Epithelial cell of prostate (primary cell): ENCODE results near the gene C2orf42.
"Not testable (repeated sequence)": the region's sequence is repeated elsewhere in the genome, so short reads cannot be mapped to it uniquely, and the experiment has no call there.

Experiments
- DNase-seq: peaks from one replicate; pipeline ENCODE4 v3.0.0-alpha.2; 2011; ENCODE audit warnings: low read depth, low spot score
- H3K27ac ChIP-seq: fragments of 450-650 bp; 2 replicates; pipeline ENCODE4 v1.5.1; 2017; ENCODE audit warnings: mild to moderate bottlenecking

C2orf42 gene

DNA sequence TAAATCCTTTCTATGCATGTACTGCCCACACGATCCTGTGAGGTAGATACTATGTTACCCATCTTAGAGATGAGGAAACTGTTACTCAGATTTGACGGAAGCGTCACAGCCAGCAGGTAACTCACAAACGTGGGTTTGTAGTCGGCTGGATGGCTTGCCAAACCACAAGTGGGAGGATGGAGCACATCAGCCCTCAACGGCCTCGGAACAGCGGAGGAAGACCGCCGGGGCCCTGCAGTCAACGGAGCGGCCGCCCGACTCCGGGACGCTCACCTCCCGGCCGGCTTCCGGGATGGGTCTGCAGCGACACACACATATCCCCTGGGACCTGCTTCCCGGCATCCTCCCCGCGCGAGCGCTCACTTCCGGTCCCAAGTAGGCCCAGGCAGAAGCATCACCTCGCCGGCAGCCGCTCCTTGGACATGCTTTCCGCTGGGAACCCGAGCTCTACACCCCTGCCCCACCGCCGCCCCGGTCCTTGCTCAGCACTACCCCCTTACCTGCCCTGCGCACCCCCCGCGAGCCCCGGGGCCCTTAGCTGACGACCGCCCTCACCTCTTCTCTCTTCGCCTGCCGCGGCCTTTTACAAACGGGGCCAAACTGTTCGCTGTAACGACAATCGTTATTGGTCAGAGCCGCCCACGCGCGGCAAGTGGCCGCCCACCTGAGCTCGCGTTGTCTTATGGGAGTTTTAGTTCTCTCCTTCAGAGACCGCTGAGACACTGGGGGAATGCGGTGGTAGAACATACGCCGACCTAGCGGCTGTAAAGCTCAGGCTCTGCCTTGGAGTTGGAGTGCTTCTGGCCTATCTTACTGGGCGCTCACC is at the start of gene C2orf42:
TSS of gene C2orf42 (minus strand) at position 602 of the 826 bp plus-strand sequence. CDS start 9,034 bp downstream, outside the sequence.
- peak within 1 kb of the TSS; percentile 94 for H3K27ac ChIP-seq
- DNase-seq = peak; percentile 83

- no peak overlapping the region for H3K27ac ChIP-seq
- DNase-seq = no peak
These were observed 49.8 kb upstream of the C2orf42 start for GRCh38 chr2:70240599-70240998.

DNA sequence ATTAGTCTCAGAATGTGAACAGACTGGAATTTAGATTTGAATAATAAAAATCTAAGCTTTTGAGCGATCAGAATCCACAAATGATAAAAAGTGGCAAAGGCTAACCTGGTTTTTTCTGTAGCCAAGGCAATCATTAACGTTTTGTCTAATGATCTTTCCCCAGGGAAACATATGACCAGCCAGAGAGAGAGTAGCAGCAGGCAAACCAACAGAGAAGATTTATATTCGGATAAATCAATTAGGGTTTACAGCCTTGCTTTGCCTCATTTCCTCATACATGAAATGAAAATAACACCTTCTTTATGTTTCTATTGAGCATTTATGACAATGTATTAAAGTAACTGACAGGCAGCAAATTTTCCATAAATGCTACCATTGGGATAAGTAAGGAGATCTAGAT is 43.1 kb upstream of the C2orf42 start:
- no peak for DNase-seq
- H3K27ac ChIP-seq = no peak overlapping the region

GRCh38 chr2:70226781-70227180 is 36.0 kb upstream of the C2orf42 start:
- no peak overlapping the region for H3K27ac ChIP-seq
- DNase-seq = no peak

DNA sequence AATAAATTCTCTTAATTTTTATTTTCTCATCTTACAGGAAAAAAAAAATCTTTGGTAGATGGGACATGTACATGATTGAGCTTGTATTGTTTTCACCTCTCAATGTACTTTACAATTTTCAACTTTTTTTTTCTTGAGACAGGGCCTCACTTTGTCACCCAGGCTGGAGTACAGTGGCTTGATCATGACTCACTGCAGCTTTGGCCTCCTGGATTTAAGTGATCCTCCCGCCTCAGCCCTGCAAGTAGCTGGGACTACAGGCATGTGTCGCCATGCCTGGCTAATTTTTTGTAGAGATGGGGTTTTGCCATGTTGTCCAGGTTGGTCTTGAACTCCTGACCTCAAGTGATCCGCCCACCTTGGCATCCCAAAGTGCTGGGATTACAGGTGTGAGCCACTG is 32.5 kb upstream of the C2orf42 start:
- H3K27ac ChIP-seq, DNase-seq: not testable (repeated sequence)

GRCh38 chr2:70214953-70215549 is 24.2 kb upstream of the C2orf42 start:
- no peak overlapping the region for H3K27ac ChIP-seq
- no peak for DNase-seq

DNA sequence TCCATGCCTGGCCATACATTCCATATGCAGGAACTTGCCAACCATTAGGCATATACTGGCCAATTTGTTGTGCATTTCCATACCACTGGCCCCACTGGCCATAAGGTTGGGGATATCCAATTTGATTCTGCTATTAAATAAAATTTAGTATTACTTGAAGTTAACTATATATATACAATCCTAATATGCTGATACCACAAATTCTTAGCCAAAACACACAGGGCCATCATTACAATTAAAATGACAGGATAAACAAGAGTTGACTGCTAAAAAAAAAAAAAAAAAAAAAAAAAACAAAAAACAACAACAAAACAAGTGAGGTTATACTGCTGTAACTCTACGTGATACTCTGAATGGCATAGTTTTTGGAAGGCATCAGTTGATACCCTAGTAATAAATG is 23.5 kb upstream of the C2orf42 start:
- no peak overlapping the region for H3K27ac ChIP-seq
- no peak for DNase-seq

- no peak for DNase-seq
- no peak overlapping the region for H3K27ac ChIP-seq
These were observed 21.6 kb upstream of the C2orf42 start for GRCh38 chr2:70212298-70212932.

- H3K27ac ChIP-seq = no peak overlapping the region
- DNase-seq = no peak
These were observed 20.8 kb upstream of the C2orf42 start for GRCh38 chr2:70211595-70211994.

DNA sequence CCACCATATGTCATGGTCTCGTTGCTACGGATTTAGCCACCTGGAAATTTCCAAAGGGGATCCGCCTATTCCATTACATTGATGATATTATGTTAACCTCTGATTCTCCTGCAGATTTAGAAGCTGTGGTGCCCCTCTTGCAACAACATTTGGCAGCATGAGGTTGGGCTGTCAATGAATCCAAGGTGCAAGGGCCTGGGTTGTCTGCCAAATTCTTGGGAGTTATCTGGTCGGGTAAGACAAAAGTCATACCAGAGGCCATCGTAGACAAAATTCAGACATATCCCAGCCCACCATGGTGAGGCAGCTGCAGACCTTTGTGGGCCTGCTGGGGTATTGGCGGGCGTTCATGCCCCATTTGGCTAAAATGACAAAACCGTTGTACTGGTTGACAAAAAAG is 13.6 kb upstream of the C2orf42 start:
- H3K27ac ChIP-seq = no peak overlapping the region
- no peak for DNase-seq

GRCh38 chr2:70203086-70203485 is 12.3 kb upstream of the C2orf42 start:
- DNase-seq = no peak
- H3K27ac ChIP-seq = no peak overlapping the region

DNA sequence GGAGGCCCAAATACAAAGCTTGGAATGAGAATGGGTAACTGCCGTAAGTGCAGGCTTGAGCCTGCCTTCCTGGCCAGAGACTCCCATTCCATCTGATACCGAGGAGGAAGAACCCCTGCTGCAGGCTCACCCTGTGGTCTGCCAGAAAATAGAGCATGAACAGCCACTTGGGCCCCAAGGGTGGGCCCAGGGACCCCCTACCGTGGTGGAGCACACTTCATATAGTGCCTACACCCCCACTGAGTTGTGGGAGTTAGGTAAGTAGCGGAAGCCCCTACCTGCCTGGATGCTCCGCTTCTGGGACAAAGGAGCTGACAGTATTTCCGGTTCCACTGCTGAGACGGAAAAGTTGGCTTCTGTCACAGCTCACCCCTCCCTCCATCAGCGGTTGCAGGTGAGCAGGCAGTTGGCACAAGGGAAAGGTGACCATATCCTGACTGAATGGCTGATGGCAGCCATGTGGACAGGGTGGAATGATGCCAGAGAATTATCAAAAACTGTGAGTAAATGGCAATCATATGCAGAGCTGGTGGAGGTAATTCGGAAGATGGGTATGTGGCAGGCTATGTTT is 11.5 kb upstream of the C2orf42 start:
- no peak for DNase-seq
- H3K27ac ChIP-seq = no peak overlapping the region

- no peak overlapping the region for H3K27ac ChIP-seq
- no peak for DNase-seq
These were observed 11.0 kb upstream of the C2orf42 start for GRCh38 chr2:70201831-70202230.

DNA sequence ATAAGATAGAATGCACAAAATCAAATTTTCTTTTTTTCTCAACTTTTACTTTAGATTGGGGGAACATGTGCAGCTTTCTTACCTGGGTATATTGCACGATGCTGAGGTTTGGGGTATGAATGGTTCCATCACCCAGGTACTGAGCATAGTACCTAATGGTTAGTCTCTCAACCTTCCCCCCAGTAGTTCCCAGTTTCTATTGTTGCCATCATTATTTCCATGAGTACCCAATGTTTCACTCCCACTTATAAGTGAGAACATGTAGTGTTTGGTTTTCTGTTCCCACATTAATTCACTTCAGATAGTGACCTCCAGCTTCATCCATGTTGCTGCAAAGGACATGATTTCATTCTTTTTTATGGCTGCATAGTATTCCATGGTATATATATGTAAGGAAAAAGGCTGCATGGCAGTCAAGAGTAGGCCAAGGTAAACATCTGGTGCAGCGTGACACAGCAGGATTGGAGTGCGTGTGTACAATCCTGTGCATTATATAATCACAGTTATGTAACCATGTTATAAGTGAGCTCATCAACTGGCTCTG is 10.5 kb upstream of the C2orf42 start:
- H3K27ac ChIP-seq = no peak overlapping the region
- DNase-seq = no peak

DNA sequence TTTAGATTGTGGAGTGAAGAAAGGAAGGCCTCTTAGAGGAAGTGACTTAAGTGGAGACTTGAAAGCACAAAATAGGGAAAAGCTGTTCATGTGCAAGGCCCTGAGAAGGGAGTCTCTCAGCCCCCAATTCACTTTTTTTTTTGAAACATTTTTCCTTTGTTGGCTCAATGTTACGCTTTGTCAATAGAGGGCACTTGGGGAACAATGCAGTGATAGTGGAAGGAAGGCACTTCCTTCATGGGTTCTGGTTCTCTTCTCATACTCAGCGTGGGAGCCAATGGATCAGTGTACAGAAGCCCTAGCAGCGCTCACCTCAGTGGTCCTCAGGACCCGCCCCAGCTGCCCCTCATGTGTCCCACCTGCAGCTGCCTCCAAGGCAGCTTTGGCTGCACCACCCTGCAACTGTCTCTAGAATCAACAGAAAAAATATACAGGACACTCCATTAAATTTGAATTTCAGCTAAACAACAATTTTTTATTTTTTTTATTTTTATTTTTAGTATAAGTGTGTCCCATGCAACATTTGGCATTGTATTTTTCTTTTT is 8.6 kb upstream of the C2orf42 start:
- DNase-seq = no peak

GRCh38 chr2:70192516-70192915 is 1.7 kb upstream of the C2orf42 start:
- H3K27ac ChIP-seq = peak overlapping the region; percentile 94

More for the DNA sequence above, 8.6 kb upstream of the C2orf42 start:
- H3K27ac ChIP-seq = no peak overlapping the region

GRCh38 chr2:70191244-70191735 is 471 bp upstream of the C2orf42 start:
- peak overlapping the region; percentile 94 for H3K27ac ChIP-seq
- no peak for DNase-seq

More at GRCh38 chr2:70192516-70192915, 1.7 kb upstream of the C2orf42 start:
- peak; percentile 46 for DNase-seq

GRCh38 chr2:70188460-70188859 is 2.4 kb downstream of the C2orf42 start:
- H3K27ac ChIP-seq = no peak overlapping the region
- DNase-seq = no peak

DNA sequence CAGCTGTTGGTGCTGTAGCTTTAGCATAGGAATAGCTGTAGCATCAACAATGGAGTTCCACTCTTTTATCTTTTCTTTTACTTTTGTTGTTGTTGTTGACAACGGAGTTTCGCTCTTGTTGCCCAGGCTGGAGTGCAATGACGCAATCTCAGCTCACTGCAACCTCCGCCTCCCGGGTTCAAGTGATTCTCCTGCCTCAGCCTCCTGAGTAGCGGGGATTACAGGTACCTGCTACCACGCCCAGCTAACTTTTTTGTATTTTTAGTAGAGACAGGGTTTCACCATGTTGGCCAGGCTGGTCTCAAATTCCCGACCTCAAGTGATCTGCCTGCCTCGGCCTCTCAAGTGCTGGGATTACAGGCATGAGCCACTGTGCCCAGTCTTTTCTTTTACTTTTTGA is 3.6 kb downstream of the C2orf42 start:
- H3K27ac ChIP-seq, DNase-seq: not testable (repeated sequence)

DNA sequence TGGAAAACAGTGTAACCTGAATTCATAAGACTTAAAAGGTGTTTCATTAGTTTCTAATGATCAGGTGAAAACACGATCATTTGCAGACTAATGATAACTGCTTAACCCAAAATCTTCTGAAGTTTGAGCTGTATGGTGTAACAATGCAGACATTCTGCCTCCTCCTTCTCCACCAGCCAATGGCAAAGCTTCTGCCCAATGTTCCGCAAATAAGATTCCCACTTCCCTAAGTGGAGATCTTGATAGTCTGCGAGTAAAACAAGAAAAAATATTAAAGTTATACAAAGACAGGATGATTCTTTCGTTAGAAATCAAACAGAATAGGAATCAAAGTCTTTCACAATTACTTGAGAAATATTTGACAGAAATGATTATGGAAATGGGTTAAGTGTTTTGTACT is 8.1 kb downstream of the C2orf42 start:
- H3K27ac ChIP-seq = no peak overlapping the region
- DNase-seq = no peak
